ENCODE data around the gene SETX.

Gene SETX

GRCh38 chr9:132214027-132214622 lies 140.7 kb downstream of the SETX start:
- DNase-seq (ENCODE audit: low spot score), result peak; percentile 95

- DNase-seq (ENCODE audit: low spot score), result no peak
These were observed 143.2 kb downstream of the SETX start for GRCh38 chr9:132211570-132211969.
